ENCODE measurements around the gene CTH. TPM values are rescaled to one million over a fixed set of nuclear protein-coding genes. Genes with fewer than 3 reads are reported as not detected.
"Not testable (repeated sequence)": the region's sequence is repeated elsewhere in the genome, so short reads cannot be mapped to it uniquely, and the experiment has no call there.

The CTH gene
- 1 to 10 TPM; 5.5 to 8.6 (median 6.8) TPM for polyA plus RNA-seq

DNA sequence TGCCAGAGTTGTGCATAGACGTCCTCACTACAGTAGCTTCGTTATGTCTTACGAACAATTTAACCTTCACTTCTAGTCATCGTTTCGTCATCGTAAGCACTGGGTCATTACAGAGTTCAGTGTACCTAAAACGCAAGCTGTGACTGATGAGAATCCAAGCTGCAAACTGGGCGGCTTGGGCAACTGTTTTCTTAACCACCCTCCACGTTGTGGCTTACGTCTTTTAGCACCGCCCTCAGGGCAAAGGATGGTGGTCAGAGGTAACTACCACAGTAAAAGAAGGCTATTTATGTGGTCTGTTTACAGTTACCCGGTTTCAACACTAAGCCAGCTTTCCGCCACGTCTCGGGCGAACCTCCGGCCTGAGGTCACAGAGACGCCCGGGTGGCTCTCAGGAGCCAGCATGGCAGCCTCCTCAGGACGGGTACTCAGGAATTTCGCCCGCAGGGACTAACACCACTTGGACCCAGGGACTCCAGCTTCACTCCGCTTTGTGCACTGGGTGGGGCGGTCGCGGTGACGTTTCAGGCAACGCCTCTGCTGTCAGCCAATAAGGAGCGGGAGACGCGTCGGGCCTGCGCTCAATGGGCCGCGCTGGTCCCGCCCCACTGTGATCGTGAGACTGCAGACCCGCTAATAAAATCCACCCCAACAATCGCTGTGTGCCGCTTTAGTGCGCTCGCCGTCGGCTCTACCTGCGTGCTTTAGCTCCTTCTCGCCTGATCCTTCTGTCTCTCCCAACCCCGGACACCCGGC lies at the start of gene CTH:
CTH (plus strand) TSS at position 665 of the 756 bp plus-strand sequence. CDS start 148 bp downstream, outside the sequence.
- peak within 1 kb of the TSS; percentile 51 for H3K27ac ChIP-seq (ENCODE audit: low read depth, low read length)
- WGBS, 3 donors, result 0 to 1% (median 0%) methylated on average over 48 of the region's 48 CpGs

DNA sequence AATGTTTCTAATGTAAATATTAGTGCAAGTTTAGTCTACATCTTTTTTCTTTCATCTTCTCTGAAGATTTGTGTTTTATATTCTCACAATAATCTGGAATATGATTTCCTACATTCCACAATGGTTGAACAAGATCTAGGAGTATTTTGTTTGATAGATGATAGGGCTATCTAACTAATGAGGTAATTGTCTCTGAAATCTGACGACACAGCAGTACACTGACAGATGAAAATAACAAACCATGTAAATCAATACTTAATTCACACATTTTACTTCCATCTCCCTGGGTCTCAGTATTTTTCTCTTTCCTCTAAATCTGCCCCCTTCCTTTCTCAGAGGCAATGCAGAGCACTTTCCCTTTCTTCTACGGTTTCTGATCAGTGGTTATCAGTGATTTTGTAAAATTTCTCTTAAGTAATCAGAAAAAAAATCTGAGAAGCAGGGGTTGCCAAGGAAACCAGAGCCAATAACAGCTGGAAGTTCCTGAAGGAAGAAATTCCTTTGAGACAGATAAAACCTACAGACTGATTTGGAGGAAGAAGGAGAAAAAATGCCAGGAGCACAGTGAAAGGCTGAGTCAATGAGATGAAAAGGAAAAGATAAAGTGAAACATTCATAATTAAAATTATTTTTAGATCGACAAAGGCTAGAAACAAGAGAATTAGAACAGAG lies 49.2 kb upstream of the CTH start:
- no peak overlapping the region for H3K27ac ChIP-seq (ENCODE audit: low read depth, low read length)
- 31 to 46% (median 39%) methylated on average over 3 of the region's 3 CpGs for WGBS, 3 donors

DNA sequence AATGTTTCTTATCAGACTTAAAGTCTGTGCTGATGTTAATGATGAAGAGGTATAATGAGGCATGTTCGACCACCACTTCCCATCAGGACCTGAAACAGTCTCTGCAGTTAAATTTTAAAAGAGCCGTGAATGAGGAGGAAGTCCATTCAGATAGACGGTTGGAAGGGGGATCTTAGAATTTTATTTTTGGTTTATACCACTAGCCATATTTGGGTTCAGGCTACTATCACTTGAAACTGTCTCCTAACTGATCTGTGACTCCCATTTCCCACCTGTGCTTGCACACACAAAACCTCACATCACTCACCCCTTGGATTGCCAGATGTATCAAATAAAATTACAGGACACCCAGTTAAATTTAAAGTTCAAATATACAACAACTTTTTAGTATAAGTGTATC lies 46.6 kb upstream of the CTH start:
- 72 to 78% (median 75%) methylated on average over 3 of the region's 3 CpGs for WGBS, 3 donors

GRCh38 chr1:70366425-70366952 lies 44.6 kb upstream of the CTH start:
- 89 to 94% (median 93%) methylated on average over 4 of the region's 4 CpGs for WGBS, 3 donors
- not testable (repeated sequence) for H3K27ac ChIP-seq (ENCODE audit: low read depth, low read length)

More for the DNA sequence above, 46.6 kb upstream of the CTH start:
- no peak overlapping the region for H3K27ac ChIP-seq (ENCODE audit: low read depth, low read length)

DNA sequence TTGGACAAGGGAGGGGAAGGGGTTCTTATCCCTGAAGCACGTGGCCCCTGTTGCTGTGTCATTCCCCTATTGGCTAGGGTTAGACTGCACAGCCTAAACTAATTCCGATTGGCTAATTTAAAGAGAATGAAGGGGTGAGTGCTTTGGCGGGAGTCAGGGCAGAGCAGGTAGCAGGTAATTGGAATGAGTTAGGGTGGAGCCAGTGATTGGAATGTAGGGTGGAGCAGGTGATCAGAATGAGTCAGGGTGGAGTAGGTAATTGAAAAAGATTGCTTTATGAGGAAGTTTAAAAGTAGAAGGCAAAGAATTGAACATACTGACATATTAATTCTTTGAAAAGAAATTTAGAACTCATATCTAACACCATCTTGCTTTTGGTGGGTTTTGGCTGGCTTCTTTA lies 44.1 kb upstream of the CTH start:
- WGBS, 3 donors, result 91 to 96% (median 95%) methylated on average over 3 of the region's 3 CpGs

DNA sequence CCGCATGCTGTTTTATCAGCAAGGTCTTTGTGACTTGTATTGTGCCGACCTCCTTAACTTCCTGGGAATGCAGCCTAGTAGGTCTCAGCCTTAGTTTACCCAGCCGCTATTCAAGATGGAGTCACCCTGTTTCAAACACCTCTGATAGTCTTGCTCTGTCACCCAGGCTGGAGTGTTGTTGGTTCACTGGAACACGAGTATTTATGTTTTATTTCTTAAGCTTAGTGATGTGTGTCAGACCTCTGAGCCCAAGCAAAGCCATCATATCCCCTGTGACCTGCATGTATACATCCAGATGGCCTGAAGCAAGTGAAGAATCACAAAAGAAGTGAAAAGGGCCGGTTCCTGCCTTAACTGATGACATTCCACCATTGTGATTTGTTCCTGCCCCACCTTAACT lies 43.7 kb upstream of the CTH start:
- H3K27ac ChIP-seq (ENCODE audit: low read depth, low read length), result not testable (repeated sequence)
- 86 to 89% (median 87%) methylated on average over 5 of the region's 5 CpGs for WGBS, 3 donors

More for the DNA sequence above, 44.1 kb upstream of the CTH start:
- not testable (repeated sequence) for H3K27ac ChIP-seq (ENCODE audit: low read depth, low read length)

GRCh38 chr1:70371586-70371985 lies 39.5 kb upstream of the CTH start:
- 69 to 95% (median 82%) methylated on average over 3 of the region's 3 CpGs for WGBS, 3 donors

GRCh38 chr1:70372426-70372825 lies 38.6 kb upstream of the CTH start:
- H3K27ac ChIP-seq (ENCODE audit: low read depth, low read length), result no peak overlapping the region
- WGBS, 3 donors, result 85 to 92% (median 86%) methylated on average over 4 of the region's 4 CpGs

More at GRCh38 chr1:70371586-70371985, 39.5 kb upstream of the CTH start:
- not testable (repeated sequence) for H3K27ac ChIP-seq (ENCODE audit: low read depth, low read length)

- WGBS, 3 donors, result 82 to 90% (median 87%) methylated on average over 2 of the region's 2 CpGs
- not testable (repeated sequence) for H3K27ac ChIP-seq (ENCODE audit: low read depth, low read length)
Observed at GRCh38 chr1:70373580-70373979, 37.5 kb upstream of the CTH start.

DNA sequence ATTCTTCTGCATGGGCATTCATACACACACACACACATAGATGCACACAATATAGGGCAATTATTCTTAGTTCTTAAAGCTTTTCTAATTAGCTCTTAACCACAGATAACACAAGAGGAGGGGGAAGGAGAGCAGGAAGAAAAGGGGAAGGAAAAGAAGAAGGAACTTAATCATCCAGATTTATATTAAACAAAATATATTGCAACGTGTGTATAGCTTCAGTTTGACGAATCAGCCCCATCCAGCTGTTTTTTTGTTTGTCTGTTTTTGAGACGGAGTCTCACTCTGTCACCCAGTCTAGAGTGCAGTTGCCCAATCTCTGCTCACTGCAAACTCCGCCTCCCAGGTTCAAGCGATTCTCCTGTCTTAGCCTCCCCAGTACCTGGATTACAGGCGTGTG lies 34.9 kb upstream of the CTH start:
- WGBS, 3 donors, result 52 to 82% (median 75%) methylated on average over 6 of the region's 6 CpGs

DNA sequence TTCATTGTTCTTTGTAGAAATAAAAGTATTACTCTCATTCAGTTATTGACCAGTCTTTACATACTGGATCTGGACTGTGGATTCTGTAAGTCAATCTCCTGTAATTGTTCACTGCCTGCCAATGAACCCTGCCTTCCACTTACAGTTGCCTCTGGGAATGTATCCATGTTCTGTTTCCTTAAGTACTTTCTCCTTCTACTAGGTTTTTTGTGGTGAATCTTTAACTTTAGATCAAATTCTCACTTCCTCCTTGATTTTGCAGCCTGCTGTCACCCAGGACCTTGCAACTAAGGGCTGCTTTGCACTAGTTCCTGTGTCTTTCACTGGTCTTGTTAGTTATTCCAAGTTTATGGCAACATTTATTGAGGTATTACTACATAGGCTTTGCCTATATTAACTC lies 28.4 kb upstream of the CTH start:
- H3K27ac ChIP-seq (ENCODE audit: low read depth, low read length), result no peak overlapping the region

More for the DNA sequence above, 34.9 kb upstream of the CTH start:
- no peak overlapping the region for H3K27ac ChIP-seq (ENCODE audit: low read depth, low read length)

DNA sequence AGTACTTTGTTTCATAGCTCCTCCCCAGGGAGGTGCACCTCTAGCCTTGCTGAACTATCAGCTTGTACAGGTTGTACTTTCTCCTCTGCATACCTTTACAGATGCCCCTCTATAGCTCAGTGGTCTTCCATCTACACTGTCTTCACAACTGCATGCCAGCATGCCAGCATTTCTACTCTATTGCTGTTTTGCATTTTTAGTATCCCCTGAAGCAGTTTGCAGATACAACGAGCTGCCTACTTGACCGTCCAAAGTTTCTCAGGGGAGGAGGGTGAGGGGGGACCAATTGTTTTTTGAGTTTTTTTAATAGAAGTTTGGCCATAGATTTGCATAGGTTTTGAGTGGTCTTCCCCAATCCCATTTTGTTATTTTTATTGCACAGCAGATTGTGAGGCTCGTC lies 27.6 kb upstream of the CTH start:
- H3K27ac ChIP-seq (ENCODE audit: low read depth, low read length), result no peak overlapping the region
- WGBS, 3 donors, result 89 to 92% (median 89%) methylated on average over 3 of the region's 3 CpGs

DNA sequence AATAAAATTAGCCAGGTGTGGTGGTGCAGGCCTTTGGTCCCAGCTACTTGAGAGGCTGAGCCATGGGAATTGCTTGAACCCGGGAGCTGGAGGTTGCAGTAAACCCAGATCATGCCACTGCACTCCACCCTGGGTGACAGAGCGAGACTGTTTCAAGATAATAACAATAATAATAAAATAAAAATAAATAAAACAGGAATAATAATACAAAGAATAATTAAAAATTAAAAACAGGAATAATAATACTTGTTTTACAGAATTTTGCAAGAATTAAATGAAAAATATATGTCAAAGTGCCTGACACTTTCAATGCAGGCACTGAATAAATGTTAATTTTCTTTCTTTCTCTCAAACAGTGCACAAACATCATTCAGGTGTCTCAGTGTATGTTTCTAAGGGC lies 26.5 kb upstream of the CTH start:
- no peak overlapping the region for H3K27ac ChIP-seq (ENCODE audit: low read depth, low read length)
- 94 to 95% (median 94%) methylated on average over 2 of the region's 2 CpGs for WGBS, 3 donors

GRCh38 chr1:70385477-70385876 lies 25.6 kb upstream of the CTH start:
- 92 to 94% (median 92%) methylated on average over 6 of the region's 6 CpGs for WGBS, 3 donors
- H3K27ac ChIP-seq (ENCODE audit: low read depth, low read length), result no peak overlapping the region

DNA sequence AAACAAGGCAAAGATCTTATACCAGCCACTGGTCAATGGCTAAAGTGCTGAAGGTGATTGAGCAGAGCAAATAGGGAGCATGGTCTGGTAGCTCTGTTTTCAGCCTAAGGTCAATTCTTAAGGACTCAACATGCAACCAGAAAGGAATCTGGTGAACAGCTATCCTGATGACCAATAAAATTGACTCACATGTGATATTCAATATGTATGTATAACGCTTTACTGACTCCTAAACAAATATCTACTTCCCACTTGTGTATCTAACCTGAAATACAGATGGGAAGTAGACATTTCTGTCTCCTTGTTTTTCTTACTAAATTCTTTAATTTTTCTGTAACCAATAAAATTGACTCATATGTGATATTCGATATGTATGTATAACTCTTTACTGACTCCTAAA lies 24.9 kb upstream of the CTH start:
- H3K27ac ChIP-seq (ENCODE audit: low read depth, low read length), result no peak overlapping the region
- WGBS, 3 donors, result 90 to 97% (median 95%) methylated on average over 2 of the region's 2 CpGs

DNA sequence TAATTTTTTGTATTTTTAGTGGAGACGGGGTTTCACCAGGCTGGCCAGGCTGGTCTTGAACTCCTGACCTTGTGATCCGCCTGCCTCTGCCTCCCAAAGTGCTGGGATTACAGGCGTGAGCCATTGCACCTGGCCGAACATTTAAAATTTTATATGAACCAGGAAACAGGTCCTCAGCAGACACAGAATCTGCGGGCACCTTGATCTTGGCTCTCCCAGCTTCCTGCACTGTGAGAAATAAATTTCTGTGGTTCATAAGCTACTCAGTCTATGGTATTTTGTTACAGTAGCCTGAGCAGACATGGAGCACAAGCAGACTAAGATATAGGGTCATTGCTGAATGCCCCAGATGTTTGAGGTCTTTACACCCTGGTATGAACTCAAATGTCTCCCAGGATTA lies 23.6 kb upstream of the CTH start:
- no peak overlapping the region for H3K27ac ChIP-seq (ENCODE audit: low read depth, low read length)
- 83 to 89% (median 88%) methylated on average over 5 of the region's 5 CpGs for WGBS, 3 donors

DNA sequence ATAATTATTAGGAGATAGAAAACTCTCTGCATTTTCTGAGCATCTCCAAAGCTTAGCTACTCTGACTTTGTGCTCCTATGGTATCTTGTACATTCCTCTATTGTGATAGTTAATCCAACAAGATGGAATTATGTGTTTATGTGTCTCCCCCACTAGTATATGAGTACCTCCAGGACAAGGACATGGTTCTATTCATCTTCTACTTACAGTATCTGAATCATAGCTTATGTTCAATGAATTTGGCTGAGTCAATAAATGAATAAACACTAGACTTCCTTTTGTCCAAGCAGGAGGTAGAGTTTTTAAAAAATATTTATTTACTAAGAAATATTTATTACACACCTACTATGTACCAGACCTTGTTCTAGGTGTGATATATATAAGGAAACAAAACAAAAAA lies 18.4 kb upstream of the CTH start:
- H3K27ac ChIP-seq (ENCODE audit: low read depth, low read length), result no peak overlapping the region

- WGBS, 3 donors, result 74 to 87% (median 81%) methylated on average over 2 of the region's 2 CpGs
Observed at GRCh38 chr1:70396607-70397006, 14.5 kb upstream of the CTH start.

DNA sequence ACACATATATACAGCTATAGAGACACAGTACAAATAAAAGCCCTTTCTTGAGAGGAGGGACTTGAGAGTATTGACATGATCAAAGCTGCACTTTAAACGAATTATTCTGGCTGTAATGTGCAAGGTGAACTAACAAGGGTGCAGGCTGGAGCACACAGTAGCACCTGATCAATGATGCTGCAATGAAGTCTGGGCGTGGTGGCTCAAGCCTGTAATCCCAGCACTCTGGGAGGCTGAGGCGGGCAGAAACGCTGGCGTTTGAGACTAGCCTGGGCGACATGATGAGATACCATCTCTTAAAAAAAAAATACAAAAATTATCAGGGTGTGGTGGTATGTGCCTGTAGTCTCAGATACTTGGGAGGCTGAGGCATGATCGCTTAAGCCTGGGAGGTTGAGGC lies 14.1 kb upstream of the CTH start:
- no peak overlapping the region for H3K27ac ChIP-seq (ENCODE audit: low read depth, low read length)
- 79 to 88% (median 83%) methylated on average over 7 of the region's 7 CpGs for WGBS, 3 donors

More at GRCh38 chr1:70396607-70397006, 14.5 kb upstream of the CTH start:
- no peak overlapping the region for H3K27ac ChIP-seq (ENCODE audit: low read depth, low read length)

DNA sequence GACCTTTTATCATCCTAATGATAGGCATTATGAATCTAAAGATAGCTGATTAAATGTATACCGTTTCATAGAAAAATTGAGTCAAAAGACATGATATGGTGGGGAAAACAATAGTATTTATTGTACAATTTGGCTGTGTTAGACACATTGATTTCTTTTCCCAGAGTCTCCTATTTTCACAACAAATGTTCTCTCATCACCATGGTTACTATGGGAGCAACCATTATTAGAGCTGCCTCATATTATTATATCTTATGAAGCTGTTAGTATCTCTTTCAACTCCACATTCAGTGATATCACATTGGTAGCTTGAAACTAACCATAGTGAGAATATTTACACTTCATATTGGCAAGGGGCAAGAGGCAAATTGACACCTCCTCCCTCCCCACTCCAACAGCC lies 10.7 kb upstream of the CTH start:
- 74 to 81% (median 76%) methylated on average over 1 of the region's 1 CpG for WGBS, 3 donors
- no peak overlapping the region for H3K27ac ChIP-seq (ENCODE audit: low read depth, low read length)
